ENCODE data around the gene PTK6. TPM values are rescaled to one million over a fixed set of nuclear protein-coding genes. Genes with fewer than 3 reads are reported as not detected.

Gene PTK6
- total and polyA plus RNA-seq, 2 experiments from 2014 or later = 0.27 to 1.1 TPM

GRCh38 chr20:63532449-63532971 is 4.7 kb downstream of the PTK6 start:
- no peak for TF ChIP-seq EZH2 (IDR thresholded peaks at IDR 0.05; ENCODE audit: borderline replicate concordance)
- TF ChIP-seq EZH2phosphoT487 (IDR thresholded peaks at IDR 0.05; ENCODE audit: low read depth, severe bottlenecking, unreplicated experiment) = no peak
- TF ChIP-seq CTCF (IDR thresholded peaks at IDR 0.05; ENCODE audit: poor library complexity) = no peak
- Histone ChIP-seq H3K27me3 (no peaks in the 10 kb centered on the region), H3K27ac (no peak overlapping the region), H3K9me2 (replicated peaks; ENCODE audit: insufficient read depth) (no peaks in the 10 kb centered on the region), H3K9me3 (ENCODE audit: low read depth) (no peaks in the 10 kb centered on the region), H3K36me3 (replicated peaks; ENCODE audit: insufficient read depth, low read depth) (no peaks in the 10 kb centered on the region), H3K4me1 (ENCODE audit: insufficient read depth) (no peaks in the 10 kb centered on the region), H2AFZ (no peak overlapping the region), H4K20me1 (ENCODE audit: insufficient read depth, poor library complexity, severe bottlenecking) (no peaks in the 10 kb centered on the region), H3K4me3 (no peak overlapping the region), H3K79me2 (no peaks in the 10 kb centered on the region), H3K4me2 (no peak overlapping the region)
- DNase-seq (ENCODE audit: low spot score) = no peak
- 94% methylated on average over 23 of the region's 24 CpGs for WGBS (ENCODE audit: low lambda C conversion rate, missing lambda C conversion rate)

GRCh38 chr20:63531686-63532448 is 5.3 kb downstream of the PTK6 start:
- H3K9me3 ChIP-seq (ENCODE audit: low read depth) = no peaks in the 10 kb centered on the region
- no peak overlapping the region for H3K27ac ChIP-seq
- H3K9me2 ChIP-seq (replicated peaks; ENCODE audit: insufficient read depth) = no peaks in the 10 kb centered on the region
- H3K79me2 ChIP-seq = no peaks in the 10 kb centered on the region
- no peaks in the 10 kb centered on the region for H3K4me1 ChIP-seq (ENCODE audit: insufficient read depth)
- WGBS (ENCODE audit: low lambda C conversion rate, missing lambda C conversion rate) = 93% methylated on average over 27 of the region's 27 CpGs
- no peaks in the 10 kb centered on the region for H4K20me1 ChIP-seq (ENCODE audit: insufficient read depth, poor library complexity, severe bottlenecking)
- no peaks in the 10 kb centered on the region for H3K27me3 ChIP-seq
- no peak for DNase-seq (ENCODE audit: low spot score)
- H3K36me3 ChIP-seq (replicated peaks; ENCODE audit: insufficient read depth, low read depth) = no peaks in the 10 kb centered on the region
- TF ChIP-seq CTCF (IDR thresholded peaks at IDR 0.05; ENCODE audit: poor library complexity) (no peak), EZH2 (IDR thresholded peaks at IDR 0.05; ENCODE audit: borderline replicate concordance) (no peak), EZH2phosphoT487 (IDR thresholded peaks at IDR 0.05; ENCODE audit: low read depth, severe bottlenecking, unreplicated experiment) (no peak)
- H3K4me3 ChIP-seq = no peak overlapping the region
- H3K4me2 ChIP-seq = no peak overlapping the region
- H2AFZ ChIP-seq = no peak overlapping the region

GRCh38 chr20:63530788-63531160 is 6.4 kb downstream of the PTK6 start:
- Histone ChIP-seq H3K4me2 (no peak overlapping the region), H4K20me1 (ENCODE audit: insufficient read depth, poor library complexity, severe bottlenecking) (no peaks in the 10 kb centered on the region), H3K9me2 (replicated peaks; ENCODE audit: insufficient read depth) (no peaks in the 10 kb centered on the region), H3K36me3 (replicated peaks; ENCODE audit: insufficient read depth, low read depth) (no peaks in the 10 kb centered on the region), H3K27ac (no peak overlapping the region), H3K4me3 (no peak overlapping the region), H3K27me3 (no peaks in the 10 kb centered on the region), H3K79me2 (no peaks in the 10 kb centered on the region), H3K4me1 (ENCODE audit: insufficient read depth) (no peaks in the 10 kb centered on the region), H3K9me3 (ENCODE audit: low read depth) (no peaks in the 10 kb centered on the region), H2AFZ (no peak overlapping the region)
- 74% methylated on average over 14 of the region's 14 CpGs for WGBS (ENCODE audit: low lambda C conversion rate, missing lambda C conversion rate)
- TF ChIP-seq CTCF (IDR thresholded peaks at IDR 0.05; ENCODE audit: poor library complexity) (no peak), EZH2 (IDR thresholded peaks at IDR 0.05; ENCODE audit: borderline replicate concordance) (no peak), EZH2phosphoT487 (IDR thresholded peaks at IDR 0.05; ENCODE audit: low read depth, severe bottlenecking, unreplicated experiment) (no peak)
- peak; percentile 61 for DNase-seq (ENCODE audit: low spot score)

Data from hepatocyte (in vitro differentiated cells).